Parathyroid adenoma (tissue), 2 donors: Measurements from ENCODE around the gene ARMH3.
A peak's percentile ranks its signal among the peaks of the same experiment; 100 is the strongest.

Experiments
- H2AFZ ChIP-seq: fragments of 300-600 bp; sonication (generic); one replicate; pipeline ENCODE4 v1.7.0; 2017; ENCODE audit warnings: antibody characterized with exemption, mild to moderate bottlenecking
- H3K27ac ChIP-seq: fragments of 300-600 bp; sonication (generic); one replicate; pipeline ENCODE4 v1.7.0; 2017
- H3K27me3 ChIP-seq: fragments of 300-600 bp; sonication (generic); one replicate; pipeline ENCODE4 v1.7.0; 2017; ENCODE audit warnings: low read length; ENCODE audit not compliant: control insufficient read depth, insufficient read depth
- H3K36me3 ChIP-seq: fragments of 300-600 bp; sonication (generic); one replicate; pipeline ENCODE4 v1.7.0; 2017; ENCODE audit warnings: low read length; ENCODE audit not compliant: control insufficient read depth, insufficient read depth
- H3K4me1 ChIP-seq: fragments of 300-600 bp; sonication (generic); one replicate; pipeline ENCODE4 v1.7.0; 2017; ENCODE audit warnings: control low read depth
- H3K4me2 ChIP-seq: fragments of 300-600 bp; sonication (generic); one replicate; pipeline ENCODE4 v1.7.0; 2017; ENCODE audit warnings: low read length
- H3K4me3 ChIP-seq: fragments of 300-600 bp; sonication (generic); one replicate; pipeline ENCODE4 v1.7.0; 2017; ENCODE audit warnings: low read depth, low read length
- H3K79me2 ChIP-seq: fragments of 300-600 bp; sonication (generic); one replicate; pipeline ENCODE4 v1.7.0; 2017; ENCODE audit warnings: control low read depth
- H3K9ac ChIP-seq: fragments of 300-600 bp; sonication (generic); one replicate; pipeline ENCODE4 v1.7.0; 2017; ENCODE audit warnings: mild to moderate bottlenecking
- H3K9me3 ChIP-seq: fragments of 300-600 bp; sonication (generic); one replicate; pipeline ENCODE4 v1.7.0; 2017; ENCODE audit warnings: low read length; ENCODE audit not compliant: control insufficient read depth
- CTCF ChIP-seq: fragments of 300-600 bp; sonication (generic); IDR thresholded peaks from one replicate; pipeline ENCODE4 v1.7.0; 2017; ENCODE audit warnings: antibody characterized with exemption, mild to moderate bottlenecking
- donor health status: primary hyperparathyroidism.

ARMH3 gene

GRCh38 chr10:101830322-101831168 is 225.4 kb downstream of the ARMH3 start:
- no peak overlapping the region for H3K9ac ChIP-seq
- H2AFZ ChIP-seq, result peak overlapping the region; percentile 82
- H3K4me1 ChIP-seq, result peaks cover 13% of the 10 kb centered on the region
- H3K27me3 ChIP-seq, result no peaks in the 10 kb centered on the region
- peak overlapping the region; percentile 75 for H3K27ac ChIP-seq
- TF ChIP-seq CTCF, result no peak
- H3K4me3 ChIP-seq, result peak overlapping the region; percentile 39
- peak overlapping the region; percentile 81 for H3K4me2 ChIP-seq
- H3K36me3 ChIP-seq, result no peaks in the 10 kb centered on the region
- H3K9me3 ChIP-seq, result no peaks in the 10 kb centered on the region
- H3K79me2 ChIP-seq, result no peaks in the 10 kb centered on the region

- peaks cover 13% of the 10 kb centered on the region for H3K4me1 ChIP-seq
- H3K4me3 ChIP-seq, result no peak overlapping the region
- no peaks in the 10 kb centered on the region for H3K36me3 ChIP-seq
- no peak for TF ChIP-seq CTCF
- H2AFZ ChIP-seq, result peak overlapping the region; percentile 82
- H3K9ac ChIP-seq, result no peak overlapping the region
- H3K79me2 ChIP-seq, result no peaks in the 10 kb centered on the region
- H3K9me3 ChIP-seq, result no peaks in the 10 kb centered on the region
- no peaks in the 10 kb centered on the region for H3K27me3 ChIP-seq
- peak overlapping the region; percentile 75 for H3K27ac ChIP-seq
- H3K4me2 ChIP-seq, result no peak overlapping the region
Observed at GRCh38 chr10:101829561-101830315, 226.2 kb downstream of the ARMH3 start.

GRCh38 chr10:101828766-101829551 is 227.0 kb downstream of the ARMH3 start:
- H3K79me2 ChIP-seq, result no peaks in the 10 kb centered on the region
- H3K27me3 ChIP-seq, result no peaks in the 10 kb centered on the region
- H3K9ac ChIP-seq, result no peak overlapping the region
- no peak overlapping the region for H3K4me2 ChIP-seq
- no peak overlapping the region for H2AFZ ChIP-seq
- H3K4me1 ChIP-seq, result peaks cover 13% of the 10 kb centered on the region
- no peak overlapping the region for H3K27ac ChIP-seq
- no peaks in the 10 kb centered on the region for H3K36me3 ChIP-seq
- no peak for TF ChIP-seq CTCF
- no peak overlapping the region for H3K4me3 ChIP-seq
- H3K9me3 ChIP-seq, result no peaks in the 10 kb centered on the region

GRCh38 chr10:101827919-101828600 is 227.9 kb downstream of the ARMH3 start:
- TF ChIP-seq CTCF, result no peak
- no peaks in the 10 kb centered on the region for H3K9me3 ChIP-seq
- H3K27me3 ChIP-seq, result no peaks in the 10 kb centered on the region
- H3K27ac ChIP-seq, result no peak overlapping the region
- H3K79me2 ChIP-seq, result no peaks in the 10 kb centered on the region
- H3K4me3 ChIP-seq, result no peak overlapping the region
- H3K36me3 ChIP-seq, result no peaks in the 10 kb centered on the region
- no peak overlapping the region for H2AFZ ChIP-seq
- H3K4me1 ChIP-seq, result peaks cover 13% of the 10 kb centered on the region
- H3K9ac ChIP-seq, result no peak overlapping the region
- H3K4me2 ChIP-seq, result no peak overlapping the region
